GM18526 (cell line): ENCODE data around the gene SLC25A25.

Experiments
- POLR2A ChIP-seq: IDR thresholded peaks from 3 replicates; pipeline ENCODE4 v1.6.1; 2011; ENCODE audit not compliant: insufficient read length; ENCODE audit errors: extremely low read depth

The SLC25A25 gene

GRCh38 chr9:128120741-128121465 is 52.9 kb downstream of the SLC25A25 start:
- TF ChIP-seq POLR2A, result no peak

DNA sequence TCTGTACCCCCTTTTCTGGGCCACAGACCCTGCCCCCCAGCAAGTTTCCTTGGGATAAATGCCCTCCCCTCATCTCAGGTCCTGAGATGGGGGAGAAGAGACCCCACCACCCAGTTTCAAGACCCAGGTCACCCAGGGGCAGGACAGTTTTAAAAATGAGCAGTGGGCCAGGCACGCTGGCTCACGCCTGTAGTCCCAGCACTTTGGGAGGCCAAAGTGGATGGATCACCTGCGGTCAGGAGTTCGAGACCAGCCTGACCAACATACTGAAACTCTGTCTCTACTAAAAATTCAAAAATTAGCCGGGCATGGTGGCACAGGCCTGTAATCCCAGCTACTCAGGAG is 53.4 kb downstream of the SLC25A25 start:
- no peak for TF ChIP-seq POLR2A

DNA sequence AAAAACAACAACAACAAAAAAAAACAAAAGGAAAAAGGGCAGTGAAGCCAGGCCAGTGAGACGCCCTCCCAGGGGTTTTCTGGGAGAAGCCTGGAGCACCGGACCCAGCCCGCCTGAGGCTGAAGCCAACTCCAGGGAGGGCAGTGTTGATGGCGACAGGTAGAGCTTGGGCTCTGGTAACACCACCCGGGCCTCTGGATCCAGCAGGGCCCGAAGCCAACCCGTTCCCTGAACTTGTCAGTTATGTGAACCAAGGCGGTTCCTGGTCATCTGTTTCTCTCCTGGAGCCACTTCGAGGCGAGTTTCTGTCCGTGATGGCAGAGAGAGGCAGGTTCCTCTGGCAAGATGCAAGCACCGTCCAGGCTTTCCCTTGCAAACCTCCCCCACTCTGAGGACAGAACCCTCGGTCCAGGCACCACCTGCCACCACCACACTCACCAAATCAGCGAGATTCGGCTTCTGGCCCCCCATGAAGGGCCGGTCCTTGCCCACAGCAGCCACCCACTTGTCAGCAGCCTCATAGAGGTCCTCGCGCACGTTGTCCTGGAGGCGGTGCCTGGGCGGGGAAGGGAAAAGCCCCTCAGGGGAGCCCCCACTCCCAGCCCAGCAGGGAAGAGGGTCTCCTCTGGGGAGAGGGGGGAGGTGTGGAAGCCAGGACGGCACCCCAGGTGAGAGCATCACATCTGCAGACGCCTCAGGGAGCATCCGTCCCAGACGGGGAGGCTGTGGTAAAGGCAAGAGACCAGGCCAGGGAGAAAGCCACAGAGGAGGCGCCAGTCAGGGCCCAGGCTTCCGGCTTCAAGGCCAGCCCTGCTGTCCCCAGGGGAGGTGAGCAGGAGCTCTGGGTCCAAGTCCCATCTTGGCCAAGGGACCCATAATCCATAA is 54.1 kb downstream of the SLC25A25 start:
- TF ChIP-seq POLR2A, result no peak

GRCh38 chr9:128122809-128123175 is 54.8 kb downstream of the SLC25A25 start:
- TF ChIP-seq POLR2A, result no peak

DNA sequence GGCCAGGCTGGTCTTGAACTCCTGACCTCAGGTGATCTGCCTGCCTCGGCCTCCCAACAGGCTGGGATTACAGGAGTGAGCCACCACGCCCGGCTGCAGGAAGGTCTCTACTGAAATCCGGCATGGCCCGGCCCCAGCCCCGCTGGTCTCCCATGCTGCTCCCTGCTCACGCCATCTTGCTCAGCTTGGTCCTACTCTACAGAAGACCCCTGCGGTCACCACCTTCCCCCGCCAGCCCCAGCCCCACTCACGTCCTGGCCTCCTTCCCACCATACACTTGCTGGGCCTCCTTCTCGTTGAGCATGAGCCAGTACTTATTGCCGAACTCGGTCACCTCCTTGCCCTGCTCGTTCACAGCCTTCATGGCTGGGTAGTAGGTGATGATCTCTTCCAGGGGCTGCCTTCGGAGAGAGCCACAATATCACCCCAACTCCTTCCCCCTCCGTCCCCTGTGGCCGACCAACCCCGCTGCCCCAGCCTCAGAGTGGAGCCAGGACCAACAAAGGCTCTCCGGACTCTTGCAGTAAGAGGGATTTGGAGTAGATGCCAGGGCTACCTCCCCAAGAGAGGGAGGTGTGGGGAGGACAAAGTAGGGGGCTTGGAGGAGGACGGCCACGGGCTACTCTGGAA is 55.5 kb downstream of the SLC25A25 start:
- no peak for TF ChIP-seq POLR2A

GRCh38 chr9:128124451-128124850 is 56.4 kb downstream of the SLC25A25 start:
- no peak for TF ChIP-seq POLR2A

- no peak for TF ChIP-seq POLR2A
These were observed 57.0 kb downstream of the SLC25A25 start for GRCh38 chr9:128124873-128125579.

GRCh38 chr9:128125580-128126354 is 57.7 kb downstream of the SLC25A25 start:
- TF ChIP-seq POLR2A, result no peak

GRCh38 chr9:128127568-128127989 is 59.5 kb downstream of the SLC25A25 start, which contains the start of gene PTGES2:
PTGES2 (minus strand) TSS chr9:128127729; CDS start chr9:128127717, 12 bp downstream.
- peak; percentile 55 for TF ChIP-seq POLR2A

- peak; percentile 59 for TF ChIP-seq POLR2A
These were observed 60.2 kb downstream of the SLC25A25 start for GRCh38 chr9:128127990-128128835.

DNA sequence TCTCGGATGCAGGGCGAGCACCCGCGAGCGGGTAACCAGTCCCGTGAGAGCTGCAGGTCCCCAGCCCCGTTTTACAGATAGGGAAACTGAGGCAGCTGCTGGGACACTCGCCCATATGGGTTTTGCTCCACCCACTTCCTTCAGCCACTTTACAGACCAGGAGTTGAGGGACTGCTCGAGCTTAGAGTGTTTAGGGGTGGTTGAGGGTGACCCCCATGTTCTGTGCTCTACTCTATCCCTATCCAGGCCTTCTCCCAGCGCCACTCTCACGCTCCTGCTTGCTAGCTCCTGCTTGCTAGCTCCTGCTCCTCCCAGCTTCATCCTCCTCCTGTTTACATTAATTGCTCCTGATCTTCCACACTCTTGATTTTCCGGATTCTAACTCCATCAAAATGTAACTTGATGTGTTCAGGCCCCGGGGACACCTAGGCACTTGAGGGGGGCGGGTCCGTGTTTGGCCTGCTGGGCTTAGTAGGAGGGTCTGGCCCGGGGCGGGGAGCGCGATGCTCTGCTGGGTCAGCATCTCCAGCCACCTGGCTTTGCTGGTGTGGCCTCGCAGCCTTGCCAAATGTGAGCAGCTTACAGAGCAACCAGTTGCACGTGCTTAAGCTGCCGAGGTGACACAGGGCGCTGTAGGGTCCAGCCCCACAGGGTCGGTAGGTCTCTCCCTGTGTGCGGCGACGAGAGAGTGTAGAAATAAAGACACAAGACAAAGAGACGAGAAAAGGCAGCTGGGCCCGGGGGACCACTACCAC is 61.0 kb downstream of the SLC25A25 start:
- TF ChIP-seq POLR2A, result no peak

DNA sequence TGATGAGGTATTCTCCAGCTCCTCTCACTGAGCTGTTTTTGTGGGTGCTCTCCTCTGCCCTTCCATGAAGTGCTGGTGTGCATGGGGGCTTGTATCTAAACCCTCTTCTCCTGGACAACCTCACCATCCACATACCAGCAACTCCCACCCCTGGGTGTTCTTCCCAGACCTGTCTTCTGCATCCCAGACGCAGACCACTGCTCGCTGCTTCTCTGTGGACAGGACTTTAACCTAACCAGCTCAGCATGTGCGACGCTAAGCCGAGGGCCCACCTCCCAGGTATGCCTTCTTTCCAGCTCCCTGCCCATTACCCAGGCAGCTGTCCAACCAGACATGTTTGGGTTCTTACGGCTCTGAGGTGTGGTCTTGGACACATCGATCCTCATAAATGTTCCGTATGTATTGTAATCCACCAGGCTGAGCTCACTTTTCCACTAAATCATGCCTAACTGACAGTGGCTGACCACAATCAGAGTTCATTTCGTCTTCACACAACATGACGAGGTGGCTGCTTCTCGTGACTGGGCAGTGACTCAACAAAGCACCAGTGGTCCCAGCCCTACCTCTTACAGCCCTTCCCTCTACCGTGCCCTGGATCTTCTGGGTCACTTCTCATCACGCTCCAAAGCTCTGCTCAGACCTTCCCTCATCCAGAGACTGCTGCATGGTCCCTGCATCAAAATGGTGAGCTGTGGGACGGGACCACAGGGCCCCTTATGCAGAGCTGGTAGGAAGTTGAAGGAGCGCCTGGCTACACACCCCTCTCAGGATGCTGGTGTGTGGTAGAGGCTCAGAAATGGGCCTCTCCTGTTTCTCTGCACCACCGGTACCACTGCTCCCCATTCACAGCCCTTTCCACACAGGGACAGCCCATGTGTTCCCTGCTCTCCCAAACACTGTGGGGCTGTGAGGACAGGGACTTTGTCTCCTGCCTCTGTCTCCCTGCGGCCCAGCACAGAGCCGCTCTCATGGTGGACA is 69.1 kb downstream of the SLC25A25 start:
- no peak for TF ChIP-seq POLR2A

DNA sequence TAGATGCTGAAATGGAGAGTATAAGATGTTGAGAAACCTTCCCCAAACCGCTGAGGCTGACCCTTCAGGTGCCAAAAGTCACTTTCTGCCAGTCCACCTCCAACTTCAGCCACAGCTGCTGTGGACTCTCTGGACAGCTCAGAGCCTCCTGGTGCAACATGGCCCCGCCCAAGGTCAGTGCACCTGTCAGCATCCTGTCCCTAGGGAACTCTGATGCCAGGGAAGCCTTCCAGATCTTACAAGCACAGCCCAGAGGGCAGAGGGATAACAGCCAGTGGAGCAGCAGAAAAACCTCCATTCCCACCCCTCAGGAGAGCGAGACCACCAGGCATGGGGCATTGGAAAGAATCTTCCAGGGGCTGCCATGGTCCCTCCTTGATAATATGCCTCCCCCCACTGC is 70.0 kb downstream of the SLC25A25 start:
- TF ChIP-seq POLR2A, result no peak
